ENCODE measurements around the gene CST3. TPM values are rescaled to one million over a fixed set of nuclear protein-coding genes. Genes with fewer than 3 reads are reported as not detected.
"Not testable (repeated sequence)": the region's sequence is repeated elsewhere in the genome, so short reads cannot be mapped to it uniquely, and the experiment has no call there.

CST3 gene
- under 1 TPM; 0.47 to 0.50 TPM for total RNA-seq

GRCh38 chr20:23637282-23638221 lies at the start of gene CST3:
CST3 (minus strand) TSS chr20:23637955; CDS start chr20:23637862, 93 bp downstream.
- Mint-ChIP-seq H3K4me3 (peak within 1 kb of the TSS; percentile 14), H3K36me3 (ENCODE audit: low read depth) (no peaks in the 10 kb centered on the region), H3K27me3 (ENCODE audit: low read depth) (peaks cover 19% of the 10 kb centered on the region), H3K27ac (no peak within 1 kb of the TSS), H3K4me1 (ENCODE audit: low read depth) (peaks cover 5% of the 10 kb centered on the region), H3K9me3 (ENCODE audit: insufficient read depth) (no peaks in the 10 kb centered on the region)
- CTCF ChIA-PET: no interaction called here
- DNase-seq (peak; percentile 42), ATAC-seq (peak; percentile 57)
- POLR2A ChIA-PET: no interaction called here

- no peaks in the 10 kb centered on the region for H3K9me3 Mint-ChIP-seq (ENCODE audit: insufficient read depth)
- ChIA-PET POLR2A (no interaction called here), CTCF (no interaction called here)
- ATAC-seq: no peak
- DNase-seq: no peak
- no peaks in the 10 kb centered on the region for H3K27me3 Mint-ChIP-seq (ENCODE audit: low read depth)
- H3K27ac Mint-ChIP-seq: no peak overlapping the region
- H3K4me3 Mint-ChIP-seq: no peak overlapping the region
- no peaks in the 10 kb centered on the region for H3K4me1 Mint-ChIP-seq (ENCODE audit: low read depth)
- H3K36me3 Mint-ChIP-seq (ENCODE audit: low read depth): no peaks in the 10 kb centered on the region
Measured at GRCh38 chr20:23686046-23686750, 48.4 kb upstream of the CST3 start.

- H3K27ac Mint-ChIP-seq; H3K36me3 Mint-ChIP-seq (ENCODE audit: low read depth); POLR2A ChIA-PET; H3K4me3 Mint-ChIP-seq; CTCF ChIA-PET; H3K27me3 Mint-ChIP-seq (ENCODE audit: low read depth); ATAC-seq; H3K4me1 Mint-ChIP-seq (ENCODE audit: low read depth); DNase-seq; H3K9me3 Mint-ChIP-seq (ENCODE audit: insufficient read depth): not testable (repeated sequence)
Measured at GRCh38 chr20:23685529-23685896, 47.8 kb upstream of the CST3 start.

GRCh38 chr20:23684261-23684660 lies 46.5 kb upstream of the CST3 start:
- ATAC-seq (no peak), DNase-seq (no peak)
- Mint-ChIP-seq H3K27me3 (ENCODE audit: low read depth) (peaks cover 10% of the 10 kb centered on the region), H3K4me1 (ENCODE audit: low read depth) (no peaks in the 10 kb centered on the region), H3K4me3 (no peak overlapping the region), H3K27ac (no peak overlapping the region), H3K36me3 (ENCODE audit: low read depth) (no peaks in the 10 kb centered on the region), H3K9me3 (ENCODE audit: insufficient read depth) (no peaks in the 10 kb centered on the region)
- POLR2A ChIA-PET: no interaction called here
- CTCF ChIA-PET: no interaction called here

- Mint-ChIP-seq H3K27me3 (ENCODE audit: low read depth) (peaks cover 15% of the 10 kb centered on the region), H3K36me3 (ENCODE audit: low read depth) (no peaks in the 10 kb centered on the region), H3K9me3 (ENCODE audit: insufficient read depth) (no peaks in the 10 kb centered on the region), H3K4me3 (no peak overlapping the region), H3K4me1 (ENCODE audit: low read depth) (no peaks in the 10 kb centered on the region), H3K27ac (no peak overlapping the region)
- ChIA-PET POLR2A (no interaction called here), CTCF (no interaction called here)
- ATAC-seq (no peak), DNase-seq (no peak)
Measured at GRCh38 chr20:23683807-23684206, 46.1 kb upstream of the CST3 start.

- CTCF ChIA-PET: no interaction called here
- Mint-ChIP-seq H3K27ac (no peak overlapping the region), H3K9me3 (ENCODE audit: insufficient read depth) (no peaks in the 10 kb centered on the region), H3K4me1 (ENCODE audit: low read depth) (no peaks in the 10 kb centered on the region), H3K36me3 (ENCODE audit: low read depth) (no peaks in the 10 kb centered on the region), H3K4me3 (no peak overlapping the region), H3K27me3 (ENCODE audit: low read depth) (peaks cover 15% of the 10 kb centered on the region)
- ATAC-seq (no peak), DNase-seq (no peak)
- POLR2A ChIA-PET: no interaction called here
Measured at GRCh38 chr20:23683281-23683680, 45.5 kb upstream of the CST3 start.

- no peaks in the 10 kb centered on the region for H3K9me3 Mint-ChIP-seq (ENCODE audit: insufficient read depth)
- no peak for ATAC-seq
- H3K27ac Mint-ChIP-seq: no peak overlapping the region
- ChIA-PET POLR2A (no interaction called here), CTCF (no interaction called here)
- H3K4me3 Mint-ChIP-seq: no peak overlapping the region
- H3K4me1 Mint-ChIP-seq (ENCODE audit: low read depth): no peaks in the 10 kb centered on the region
- no peaks in the 10 kb centered on the region for H3K36me3 Mint-ChIP-seq (ENCODE audit: low read depth)
- no peak for DNase-seq
- peaks cover 27% of the 10 kb centered on the region for H3K27me3 Mint-ChIP-seq (ENCODE audit: low read depth)
Measured at GRCh38 chr20:23680146-23680545, 42.4 kb upstream of the CST3 start.

GRCh38 chr20:23679133-23680092 lies 41.7 kb upstream of the CST3 start:
- Mint-ChIP-seq H3K36me3 (ENCODE audit: low read depth) (no peaks in the 10 kb centered on the region), H3K4me3 (no peak overlapping the region), H3K4me1 (ENCODE audit: low read depth) (no peaks in the 10 kb centered on the region), H3K27ac (no peak overlapping the region), H3K9me3 (ENCODE audit: insufficient read depth) (no peaks in the 10 kb centered on the region), H3K27me3 (ENCODE audit: low read depth) (peaks cover 27% of the 10 kb centered on the region)
- no peak for ATAC-seq
- CTCF ChIA-PET: no interaction called here
- no peak for DNase-seq
- POLR2A ChIA-PET: no interaction called here

- Mint-ChIP-seq H3K27me3 (ENCODE audit: low read depth) (peaks cover 13% of the 10 kb centered on the region), H3K4me1 (ENCODE audit: low read depth) (no peaks in the 10 kb centered on the region), H3K27ac (no peak overlapping the region), H3K4me3 (no peak overlapping the region), H3K36me3 (ENCODE audit: low read depth) (no peaks in the 10 kb centered on the region), H3K9me3 (ENCODE audit: insufficient read depth) (no peaks in the 10 kb centered on the region)
- ChIA-PET CTCF (no interaction called here), POLR2A (no interaction called here)
- ATAC-seq (no peak), DNase-seq (no peak)
Measured at GRCh38 chr20:23673209-23673608, 35.5 kb upstream of the CST3 start.

GRCh38 chr20:23672158-23672557 lies 34.4 kb upstream of the CST3 start:
- POLR2A ChIA-PET: no interaction called here
- no peaks in the 10 kb centered on the region for H3K9me3 Mint-ChIP-seq (ENCODE audit: insufficient read depth)
- no peak for DNase-seq
- H3K27ac Mint-ChIP-seq: no peak overlapping the region
- CTCF ChIA-PET: no interaction called here
- ATAC-seq: no peak
- peaks cover 11% of the 10 kb centered on the region for H3K27me3 Mint-ChIP-seq (ENCODE audit: low read depth)
- no peaks in the 10 kb centered on the region for H3K36me3 Mint-ChIP-seq (ENCODE audit: low read depth)
- no peak overlapping the region for H3K4me3 Mint-ChIP-seq
- no peaks in the 10 kb centered on the region for H3K4me1 Mint-ChIP-seq (ENCODE audit: low read depth)

GRCh38 chr20:23671479-23671878 lies 33.7 kb upstream of the CST3 start:
- no peaks in the 10 kb centered on the region for H3K9me3 Mint-ChIP-seq (ENCODE audit: insufficient read depth)
- H3K4me3 Mint-ChIP-seq: no peak overlapping the region
- peaks cover 6% of the 10 kb centered on the region for H3K27me3 Mint-ChIP-seq (ENCODE audit: low read depth)
- no peak overlapping the region for H3K27ac Mint-ChIP-seq
- DNase-seq: no peak
- H3K36me3 Mint-ChIP-seq (ENCODE audit: low read depth): no peaks in the 10 kb centered on the region
- ChIA-PET POLR2A (no interaction called here), CTCF (no interaction called here)
- no peak for ATAC-seq
- no peaks in the 10 kb centered on the region for H3K4me1 Mint-ChIP-seq (ENCODE audit: low read depth)

GRCh38 chr20:23670361-23670760 lies 32.6 kb upstream of the CST3 start:
- POLR2A ChIA-PET: no interaction called here
- Mint-ChIP-seq H3K36me3 (ENCODE audit: low read depth) (no peaks in the 10 kb centered on the region), H3K4me3 (no peak overlapping the region), H3K4me1 (ENCODE audit: low read depth) (no peaks in the 10 kb centered on the region), H3K27me3 (ENCODE audit: low read depth) (peaks cover 2% of the 10 kb centered on the region), H3K9me3 (ENCODE audit: insufficient read depth) (no peaks in the 10 kb centered on the region), H3K27ac (no peak overlapping the region)
- ATAC-seq: no peak
- CTCF ChIA-PET: no interaction called here
- DNase-seq: peak; percentile 4

Data from activated CD8-positive, alpha-beta T cell treated with anti-CD3 and anti-CD28 coated beads, Interleukin-2, amount 10 ng/mL, durations not matched to agents 7 days and 5 days (primary cell).